Mesendoderm (in vitro differentiated cells): ENCODE data around the gene CFAP45.

Source experiments
- DNase-seq: peaks from one replicate; pipeline ENCODE4 v3.0.0; 2013
- H2AK5ac ChIP-seq: 2 replicates; pipeline ENCODE4 v1.6.1; 2013; ENCODE audit warnings: low read length, inconsistent platforms
- H2BK120ac ChIP-seq: 2 replicates; pipeline ENCODE4 v1.6.1; 2013; ENCODE audit warnings: low read depth, mild to moderate bottlenecking, low read length, moderate library complexity, mixed read lengths
- H2BK15ac ChIP-seq: replicated peaks from 2 replicates; pipeline ENCODE4 v1.6.1; 2013; ENCODE audit warnings: low read depth, mild to moderate bottlenecking, moderate library complexity
- H2BK5ac ChIP-seq: 2 replicates; pipeline ENCODE4 v1.6.1; 2013; ENCODE audit warnings: low read length, inconsistent platforms
- H3K18ac ChIP-seq: 2 replicates; pipeline ENCODE4 v1.6.1; 2013; ENCODE audit warnings: mild to moderate bottlenecking, low read length, mixed read lengths
- H3K23ac ChIP-seq: one replicate; pipeline ENCODE4 v1.6.1; 2013; ENCODE audit warnings: low read length
- H3K27ac ChIP-seq: 2 replicates; pipeline ENCODE4 v1.5.1; 2013; ENCODE audit warnings: low read depth, mild to moderate bottlenecking, inconsistent platforms, low read length, moderate library complexity
- H3K27me3 ChIP-seq: 2 replicates; pipeline ENCODE4 v1.6.1; 2013; ENCODE audit warnings: low read length, control low read depth, mild to moderate bottlenecking, inconsistent platforms; ENCODE audit not compliant: insufficient read depth, poor library complexity
- H3K36me3 ChIP-seq: 2 replicates; pipeline ENCODE4 v1.6.1; 2013; ENCODE audit warnings: low read length, inconsistent platforms; ENCODE audit not compliant: control insufficient read depth, insufficient read depth
- H3K4ac ChIP-seq: one replicate; pipeline ENCODE4 v1.6.1; 2013; ENCODE audit warnings: low read depth, mild to moderate bottlenecking, low read length, moderate library complexity
- H3K4me1 ChIP-seq: 2 replicates; pipeline ENCODE4 v1.6.1; 2013; ENCODE audit warnings: low read depth, low read length, inconsistent platforms; ENCODE audit not compliant: control insufficient read depth
- H3K4me2 ChIP-seq: 2 replicates; pipeline ENCODE4 v1.6.1; 2013; ENCODE audit warnings: low read length
- H3K4me3 ChIP-seq: 2 replicates; pipeline ENCODE4 v1.5.1; 2013; ENCODE audit warnings: mild to moderate bottlenecking, low read length
- H3K56ac ChIP-seq: one replicate; pipeline ENCODE4 v1.6.1; 2013; ENCODE audit warnings: low read length
- H3K79me1 ChIP-seq: 2 replicates; pipeline ENCODE4 v1.6.1; 2013; ENCODE audit warnings: low read length, inconsistent platforms
- H3K79me2 ChIP-seq: 2 replicates; pipeline ENCODE4 v1.6.1; 2013; ENCODE audit warnings: mild to moderate bottlenecking, low read length; ENCODE audit not compliant: control insufficient read depth, insufficient read depth
- H3K9ac ChIP-seq: 2 replicates; pipeline ENCODE4 v1.6.1; 2013; ENCODE audit warnings: low read length, inconsistent platforms
- H4K5ac ChIP-seq: one replicate; pipeline ENCODE4 v1.6.1; 2013; ENCODE audit warnings: low read length
- H4K8ac ChIP-seq: one replicate; pipeline ENCODE4 v1.6.1; 2013; ENCODE audit warnings: low read depth, mild to moderate bottlenecking, control low read depth, low read length, moderate library complexity
- WGBS: extraction: QIAGEN DNeasy Blood & Tissue Kit; methylation state at CpG from one replicate; pipeline ENCODE4 v1.1.7; 2013; ENCODE audit warnings: low lambda C conversion rate, missing lambda C conversion rate; ENCODE audit not compliant: insufficient coverage; ENCODE audit errors: extremely low coverage; 5-methylcytosine and 5-hydroxymethylcytosine counted together

Gene CFAP45

DNA sequence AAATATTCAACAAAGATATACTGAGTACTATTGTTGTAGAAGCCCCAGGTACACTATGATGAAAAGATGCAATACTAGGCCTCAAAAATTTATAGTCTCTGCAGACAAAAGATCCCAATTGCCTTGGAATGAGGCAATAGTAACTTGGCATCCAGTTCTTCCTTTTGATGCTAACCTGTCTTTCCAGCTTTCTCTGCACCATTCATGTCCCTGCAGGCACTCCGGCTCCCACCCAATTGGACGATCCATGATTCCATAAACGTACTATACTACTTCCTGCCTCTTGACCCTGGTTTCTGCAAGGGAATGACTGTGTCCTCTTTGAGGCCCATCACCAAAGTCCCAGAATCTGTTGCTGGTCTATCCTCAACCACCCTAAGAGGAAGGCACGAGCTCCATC, 33.4 kb upstream of the CFAP45 start:
- DNase-seq, result no peak
- Histone ChIP-seq H3K79me2 (no peaks in the 10 kb centered on the region), H3K4ac (no peak overlapping the region), H3K27ac (no peak overlapping the region), H4K8ac (no peak overlapping the region), H2BK15ac (no peak overlapping the region), H2BK120ac (no peak overlapping the region), H2BK5ac (no peak overlapping the region), H3K79me1 (no peaks in the 10 kb centered on the region), H3K4me3 (no peak overlapping the region), H3K9ac (no peak overlapping the region), H3K56ac (no peak overlapping the region), H4K5ac (no peak overlapping the region), H3K27me3 (no peaks in the 10 kb centered on the region), H3K18ac (no peak overlapping the region), H2AK5ac (no peak overlapping the region), H3K36me3 (no peaks in the 10 kb centered on the region), H3K23ac (no peak overlapping the region), H3K4me2 (no peak overlapping the region), H3K4me1 (peaks cover 7% of the 10 kb centered on the region)
- no CpG with 5 or more reads among the region's 4 CpGs for WGBS

DNA sequence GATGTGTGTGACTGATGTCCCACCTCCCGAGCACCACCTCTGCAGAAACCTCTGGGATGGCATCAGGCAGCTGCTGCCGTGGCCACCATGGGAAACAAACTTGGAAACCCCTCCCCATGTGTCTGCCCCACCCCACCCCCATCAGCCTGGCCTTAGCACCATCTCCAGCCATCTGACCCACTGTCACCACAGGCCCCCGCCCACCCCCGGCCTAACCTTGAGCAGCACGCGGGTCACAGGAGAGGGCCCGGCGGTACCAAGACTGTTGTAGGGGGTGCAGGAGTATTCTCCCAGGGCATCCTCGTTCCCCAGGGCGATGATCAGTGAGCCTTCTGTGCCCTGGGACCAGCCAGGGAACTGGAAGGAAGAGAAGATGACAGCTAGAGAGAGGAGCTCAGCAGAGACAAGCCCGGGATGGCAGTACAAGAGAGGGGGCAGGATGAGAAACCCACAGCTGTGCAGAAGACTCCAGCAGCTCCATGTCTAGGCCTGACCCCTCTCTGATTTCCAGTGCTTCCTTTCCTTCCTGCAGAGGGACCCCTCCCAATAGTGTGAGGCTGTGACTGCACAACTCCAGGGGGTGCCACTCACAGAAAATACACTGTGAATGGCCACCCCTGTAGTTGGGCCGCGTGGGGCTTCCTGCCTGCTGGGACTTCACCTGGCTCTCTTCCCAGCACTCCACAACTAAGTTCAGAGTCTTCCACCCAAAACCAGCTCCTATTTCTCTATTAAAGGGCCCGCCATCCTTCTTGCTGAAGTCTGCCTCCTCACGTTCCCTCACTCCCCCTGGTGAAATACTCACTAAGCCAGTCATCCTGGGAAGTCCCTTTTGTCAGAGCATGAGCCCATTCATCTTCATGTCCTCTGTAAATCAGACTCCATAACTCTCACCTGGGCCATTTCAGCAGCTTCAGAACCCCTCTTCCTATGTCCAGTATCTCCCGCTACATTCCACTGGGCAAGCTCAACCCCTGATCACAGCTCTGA, 32.6 kb upstream of the CFAP45 start:
- Histone ChIP-seq H3K4me3 (no peak overlapping the region), H2BK120ac (no peak overlapping the region), H3K23ac (no peak overlapping the region), H4K8ac (no peak overlapping the region), H3K56ac (no peak overlapping the region), H3K36me3 (no peaks in the 10 kb centered on the region), H2BK15ac (no peak overlapping the region), H3K18ac (no peak overlapping the region), H3K9ac (no peak overlapping the region), H2BK5ac (no peak overlapping the region), H3K79me1 (no peaks in the 10 kb centered on the region), H2AK5ac (no peak overlapping the region), H3K4me2 (no peak overlapping the region), H3K79me2 (no peaks in the 10 kb centered on the region), H3K4me1 (peaks cover 7% of the 10 kb centered on the region), H4K5ac (no peak overlapping the region), H3K4ac (no peak overlapping the region), H3K27ac (no peak overlapping the region), H3K27me3 (no peaks in the 10 kb centered on the region)
- no CpG with 5 or more reads among the region's 16 CpGs for WGBS
- no peak for DNase-seq

DNA sequence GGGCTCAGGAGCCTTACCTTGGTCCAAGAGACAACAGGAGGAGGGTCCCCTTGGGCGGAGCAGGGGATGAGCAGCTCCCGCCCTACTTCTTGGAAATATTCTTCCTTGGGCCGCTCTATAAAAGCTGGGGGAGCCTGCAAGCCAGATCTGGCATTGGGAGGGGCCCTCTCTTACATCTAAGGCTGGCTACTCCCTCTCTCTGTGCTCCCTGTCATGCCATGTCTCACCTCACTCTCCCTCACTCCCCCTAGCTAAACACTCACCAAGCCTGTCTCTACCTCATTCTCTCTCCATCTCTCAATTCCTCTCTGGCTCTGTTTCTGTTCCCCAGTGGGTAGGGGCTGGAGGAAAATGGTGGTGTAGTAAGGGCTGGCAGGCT, 31.8 kb upstream of the CFAP45 start:
- Histone ChIP-seq H3K36me3 (no peaks in the 10 kb centered on the region), H4K5ac (no peak overlapping the region), H3K4me1 (peaks cover 3% of the 10 kb centered on the region), H3K23ac (no peak overlapping the region), H2BK5ac (no peak overlapping the region), H3K4me3 (no peak overlapping the region), H3K4me2 (no peak overlapping the region), H2BK15ac (no peak overlapping the region), H3K56ac (no peak overlapping the region), H3K27me3 (no peaks in the 10 kb centered on the region), H2AK5ac (no peak overlapping the region), H4K8ac (no peak overlapping the region), H3K9ac (no peak overlapping the region), H2BK120ac (no peak overlapping the region), H3K18ac (no peak overlapping the region), H3K27ac (no peak overlapping the region), H3K4ac (no peak overlapping the region), H3K79me2 (no peaks in the 10 kb centered on the region), H3K79me1 (no peaks in the 10 kb centered on the region)
- DNase-seq, result no peak
- no CpG with 5 or more reads among the region's 3 CpGs for WGBS

DNA sequence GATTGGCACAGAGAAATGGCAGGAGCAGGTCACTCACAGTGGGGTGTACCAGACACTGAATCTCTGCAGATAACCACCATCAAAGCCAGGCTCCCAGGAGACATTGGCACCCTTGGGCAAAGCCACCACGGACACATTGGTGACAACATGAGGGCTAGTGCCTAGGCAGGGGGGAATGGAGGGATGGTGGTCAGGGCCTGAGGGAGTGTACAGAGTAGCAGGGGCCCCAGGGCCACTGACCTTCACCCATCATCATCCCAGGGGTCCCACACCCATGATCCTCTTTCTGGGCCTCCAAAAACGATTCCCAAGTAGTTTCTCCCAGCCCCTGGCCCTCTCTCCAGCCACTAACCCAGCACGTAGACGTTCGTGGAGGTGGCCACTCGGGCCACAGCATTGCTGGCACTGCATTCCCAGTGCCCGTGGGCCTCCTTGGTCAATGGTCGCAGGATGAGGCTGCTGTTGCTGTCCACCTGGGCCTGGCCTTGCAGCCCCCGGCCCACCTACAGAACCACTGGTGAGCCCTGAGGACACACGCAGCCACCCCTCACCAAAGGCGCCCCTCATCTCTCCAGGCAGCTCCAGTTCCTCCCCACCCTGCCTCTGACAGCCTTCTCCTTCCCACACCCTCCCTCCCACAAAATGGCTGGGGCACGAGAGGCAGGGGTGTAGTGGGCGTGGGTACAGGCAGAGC, 31.3 kb upstream of the CFAP45 start:
- Histone ChIP-seq H2AK5ac (no peak overlapping the region), H3K36me3 (no peaks in the 10 kb centered on the region), H4K5ac (no peak overlapping the region), H3K4ac (no peak overlapping the region), H3K27ac (no peak overlapping the region), H4K8ac (no peak overlapping the region), H3K79me1 (no peaks in the 10 kb centered on the region), H2BK15ac (no peak overlapping the region), H3K9ac (no peak overlapping the region), H3K27me3 (no peaks in the 10 kb centered on the region), H3K4me3 (no peak overlapping the region), H2BK5ac (no peak overlapping the region), H3K79me2 (no peaks in the 10 kb centered on the region), H3K4me1 (no peaks in the 10 kb centered on the region), H3K4me2 (no peak overlapping the region), H2BK120ac (no peak overlapping the region), H3K23ac (no peak overlapping the region), H3K56ac (no peak overlapping the region), H3K18ac (no peak overlapping the region)
- no CpG with 5 or more reads among the region's 13 CpGs for WGBS
- DNase-seq, result no peak

DNA sequence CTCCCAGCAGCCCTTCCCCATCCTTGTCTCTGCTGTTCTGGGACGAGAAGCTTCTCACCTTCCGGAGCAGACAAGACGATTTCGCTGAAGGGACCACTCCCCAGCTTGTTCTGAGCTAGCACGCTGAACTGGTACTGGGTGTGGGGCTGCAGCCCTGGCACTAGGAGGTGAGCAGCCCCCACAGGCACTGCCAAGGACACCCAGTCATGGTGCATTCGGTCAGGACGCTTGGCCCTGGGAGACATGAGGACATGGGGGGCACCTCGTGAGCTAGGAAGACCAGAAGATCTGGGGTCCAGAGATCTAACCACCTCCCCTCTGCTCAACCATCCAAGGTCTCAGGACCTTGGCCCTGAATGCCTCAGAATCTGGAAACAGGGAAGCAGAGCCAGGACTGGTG, 30.7 kb upstream of the CFAP45 start:
- DNase-seq, result no peak
- H3K79me1 ChIP-seq, result no peaks in the 10 kb centered on the region
- H3K79me2 ChIP-seq, result no peaks in the 10 kb centered on the region
- H2BK5ac ChIP-seq, result no peak overlapping the region
- no CpG with 5 or more reads among the region's 8 CpGs for whole genome bisulfite sequencing
- H3K27ac ChIP-seq, result no peak overlapping the region
- no peak overlapping the region for H3K9ac ChIP-seq
- H3K56ac ChIP-seq, result no peak overlapping the region
- H3K18ac ChIP-seq, result no peak overlapping the region
- H3K27me3 ChIP-seq, result no peaks in the 10 kb centered on the region
- no peak overlapping the region for H3K23ac ChIP-seq
- no peak overlapping the region for H4K8ac ChIP-seq
- no peaks in the 10 kb centered on the region for H3K36me3 ChIP-seq
- no peak overlapping the region for H2BK120ac ChIP-seq
- no peak overlapping the region for H2AK5ac ChIP-seq
- no peak overlapping the region for H4K5ac ChIP-seq
- H3K4ac ChIP-seq, result no peak overlapping the region
- H2BK15ac ChIP-seq, result no peak overlapping the region
- H3K4me2 ChIP-seq, result no peak overlapping the region
- H3K4me1 ChIP-seq, result peaks cover 3% of the 10 kb centered on the region
- no peak overlapping the region for H3K4me3 ChIP-seq
